Rectal smooth muscle tissue (tissue), 1 donor: ENCODE data around the gene SERINC5.
A peak's percentile ranks its signal among the peaks of the same experiment; 100 is the strongest.

ENCODE experiments used
- H3K27ac ChIP-seq: one replicate; pipeline ENCODE4 v1.7.0; 2013; ENCODE audit warnings: low read depth, low read length, inconsistent platforms
- H3K27me3 ChIP-seq: one replicate; pipeline ENCODE4 v1.7.0; 2013; ENCODE audit warnings: low read length; ENCODE audit not compliant: control insufficient read depth, insufficient read depth
- H3K36me3 ChIP-seq: one replicate; pipeline ENCODE4 v1.7.0; 2013; ENCODE audit warnings: low read length; ENCODE audit not compliant: control insufficient read depth, insufficient read depth
- H3K4me1 ChIP-seq: one replicate; pipeline ENCODE4 v1.7.0; 2013; ENCODE audit warnings: low read length; ENCODE audit not compliant: control insufficient read depth, insufficient read depth
- H3K4me3 ChIP-seq: one replicate; pipeline ENCODE4 v1.7.0; 2013; ENCODE audit warnings: low read length
- H3K9ac ChIP-seq: one replicate; pipeline ENCODE4 v1.7.0; 2013; ENCODE audit warnings: low read length

The SERINC5 gene

GRCh38 chr5:80249901-80250300, 5.9 kb downstream of the SERINC5 start:
- Histone ChIP-seq H3K36me3 (no peaks in the 10 kb centered on the region), H3K27ac (no peak overlapping the region), H3K4me1 (peaks cover 18% of the 10 kb centered on the region), H3K9ac (no peak overlapping the region), H3K4me3 (no peak overlapping the region), H3K27me3 (no peaks in the 10 kb centered on the region)

- H3K4me3 ChIP-seq, result no peak overlapping the region
- no peaks in the 10 kb centered on the region for H3K27me3 ChIP-seq
- H3K9ac ChIP-seq, result no peak overlapping the region
- H3K27ac ChIP-seq, result no peak overlapping the region
- no peaks in the 10 kb centered on the region for H3K36me3 ChIP-seq
- peaks cover 18% of the 10 kb centered on the region for H3K4me1 ChIP-seq
Measured at GRCh38 chr5:80248378-80248777, 7.5 kb downstream of the SERINC5 start.

- Histone ChIP-seq H3K27ac (peak overlapping the region; percentile 51), H3K36me3 (no peaks in the 10 kb centered on the region), H3K4me3 (peak overlapping the region; percentile 33), H3K4me1 (peaks cover 18% of the 10 kb centered on the region), H3K9ac (no peak overlapping the region), H3K27me3 (no peaks in the 10 kb centered on the region)
Measured at GRCh38 chr5:80246995-80247729, 8.7 kb downstream of the SERINC5 start.

DNA sequence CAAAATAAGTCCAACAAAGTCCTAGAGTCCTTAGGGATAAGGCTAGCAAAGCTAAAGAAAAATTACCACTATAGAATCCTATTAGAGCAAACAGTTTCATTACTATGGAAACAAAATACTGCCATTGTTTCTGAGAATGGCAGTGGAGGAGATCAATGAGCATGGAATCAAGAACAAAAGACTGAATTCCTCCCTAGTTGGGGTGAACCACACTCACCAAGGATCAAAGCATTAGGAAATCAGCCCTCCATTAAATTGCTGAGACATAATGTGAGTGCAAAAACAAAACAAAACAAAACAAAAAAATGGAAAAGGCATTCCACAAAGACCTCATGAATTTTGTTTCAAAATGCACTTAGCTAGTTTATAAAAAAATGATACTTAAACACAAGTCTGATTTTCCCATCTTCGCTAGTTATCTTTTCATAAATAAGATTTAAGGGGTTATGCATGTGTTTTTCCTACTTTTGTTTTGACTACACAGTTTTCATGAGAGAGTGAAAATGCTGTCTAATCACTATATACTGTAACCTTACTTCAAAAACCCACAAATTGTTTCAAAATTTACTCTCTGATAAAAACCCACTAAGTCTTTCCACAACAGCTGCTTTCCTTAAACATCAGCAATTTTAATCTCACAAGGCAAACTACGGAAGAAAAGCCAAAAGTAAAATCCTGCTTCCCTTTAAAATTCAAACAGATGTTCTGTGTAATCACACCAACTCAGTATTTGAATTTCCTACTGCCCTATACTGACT, 9.7 kb downstream of the SERINC5 start:
- Histone ChIP-seq H3K27ac (peak overlapping the region; percentile 51), H3K4me1 (peaks cover 18% of the 10 kb centered on the region), H3K9ac (no peak overlapping the region), H3K36me3 (no peaks in the 10 kb centered on the region), H3K4me3 (no peak overlapping the region), H3K27me3 (no peaks in the 10 kb centered on the region)

DNA sequence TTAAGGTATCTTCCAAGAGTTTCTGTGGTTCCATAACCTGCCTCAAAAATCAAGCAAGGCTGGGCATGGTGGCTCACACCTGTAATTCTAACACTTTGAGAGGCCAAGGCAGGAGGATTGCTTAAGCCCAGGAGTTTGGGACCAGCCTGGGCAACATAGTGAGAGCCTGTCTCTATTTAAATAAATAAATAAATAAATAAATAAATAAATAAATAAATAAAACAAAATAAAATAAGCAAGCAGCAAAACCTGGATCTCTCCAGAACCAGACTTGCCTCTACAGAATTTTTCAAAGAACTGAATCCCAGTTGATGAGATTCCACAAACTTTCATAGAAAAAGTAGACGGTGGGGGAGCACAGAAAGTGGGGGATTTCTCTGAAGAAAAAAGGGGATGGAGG, 12.3 kb downstream of the SERINC5 start:
- H3K27me3 ChIP-seq, result no peaks in the 10 kb centered on the region
- H3K9ac ChIP-seq, result no peak overlapping the region
- H3K4me1 ChIP-seq, result peaks cover 27% of the 10 kb centered on the region
- H3K4me3 ChIP-seq, result no peak overlapping the region
- no peaks in the 10 kb centered on the region for H3K36me3 ChIP-seq
- no peak overlapping the region for H3K27ac ChIP-seq

DNA sequence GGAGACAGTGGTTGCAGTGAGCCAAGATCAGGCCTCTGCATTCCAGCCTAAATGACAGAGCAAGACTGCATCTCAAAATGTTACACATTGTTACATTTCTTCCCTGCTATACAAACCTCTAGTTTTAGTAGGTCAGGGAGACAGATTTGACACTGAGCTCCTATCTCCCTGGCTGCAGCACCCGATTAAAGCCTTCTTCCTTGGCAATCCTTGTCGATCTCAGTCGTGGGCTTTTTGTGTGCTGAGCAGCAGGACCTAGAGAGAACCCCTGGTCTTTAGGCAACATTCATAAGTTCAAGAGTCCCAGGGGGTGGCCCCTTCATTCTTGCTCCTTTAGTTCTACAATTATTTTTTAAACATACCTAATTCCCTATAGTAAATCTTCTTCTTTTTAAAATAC, 13.0 kb downstream of the SERINC5 start:
- peaks cover 27% of the 10 kb centered on the region for H3K4me1 ChIP-seq
- no peak overlapping the region for H3K9ac ChIP-seq
- no peaks in the 10 kb centered on the region for H3K36me3 ChIP-seq
- H3K27ac ChIP-seq, result no peak overlapping the region
- no peaks in the 10 kb centered on the region for H3K27me3 ChIP-seq
- H3K4me3 ChIP-seq, result no peak overlapping the region

- no peak overlapping the region for H3K27ac ChIP-seq
- no peak overlapping the region for H3K9ac ChIP-seq
- H3K4me3 ChIP-seq, result no peak overlapping the region
- H3K36me3 ChIP-seq, result no peaks in the 10 kb centered on the region
- H3K27me3 ChIP-seq, result no peaks in the 10 kb centered on the region
- peaks cover 9% of the 10 kb centered on the region for H3K4me1 ChIP-seq
Measured at GRCh38 chr5:80240368-80240986, 15.4 kb downstream of the SERINC5 start.

- H3K27me3 ChIP-seq, result no peaks in the 10 kb centered on the region
- no peaks in the 10 kb centered on the region for H3K36me3 ChIP-seq
- H3K4me1 ChIP-seq, result peaks cover 9% of the 10 kb centered on the region
- no peak overlapping the region for H3K9ac ChIP-seq
- no peak overlapping the region for H3K4me3 ChIP-seq
- no peak overlapping the region for H3K27ac ChIP-seq
Measured at GRCh38 chr5:80239680-80240367, 16.0 kb downstream of the SERINC5 start.

GRCh38 chr5:80238778-80239679, 16.8 kb downstream of the SERINC5 start:
- peaks cover 9% of the 10 kb centered on the region for H3K4me1 ChIP-seq
- H3K27ac ChIP-seq, result no peak overlapping the region
- no peaks in the 10 kb centered on the region for H3K36me3 ChIP-seq
- no peaks in the 10 kb centered on the region for H3K27me3 ChIP-seq
- H3K4me3 ChIP-seq, result no peak overlapping the region
- H3K9ac ChIP-seq, result no peak overlapping the region

- Histone ChIP-seq H3K27me3 (no peaks in the 10 kb centered on the region), H3K36me3 (no peaks in the 10 kb centered on the region), H3K27ac (no peak overlapping the region), H3K4me3 (no peak overlapping the region), H3K9ac (no peak overlapping the region), H3K4me1 (peaks cover 9% of the 10 kb centered on the region)
Measured at GRCh38 chr5:80238097-80238496, 17.8 kb downstream of the SERINC5 start.

DNA sequence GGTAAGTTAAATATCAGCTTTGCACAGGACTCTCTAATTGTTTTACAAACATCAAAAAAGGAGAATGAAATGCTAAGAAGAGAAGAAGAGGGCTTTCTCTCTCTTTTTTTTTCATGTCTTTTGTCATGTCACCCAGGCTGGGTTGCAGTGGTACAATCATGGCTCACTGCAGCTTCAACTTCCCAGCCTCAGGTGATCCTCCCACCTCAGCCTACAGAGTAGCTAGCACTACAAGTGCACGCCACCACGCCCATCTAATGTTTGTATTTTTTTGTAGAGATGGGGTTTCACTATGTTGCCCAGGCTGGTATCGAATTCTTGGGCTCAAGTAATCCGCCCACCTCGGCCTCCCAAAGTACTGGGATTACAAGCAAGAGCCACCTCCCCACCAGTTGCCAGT, 18.6 kb downstream of the SERINC5 start:
- Histone ChIP-seq H3K36me3 (no peaks in the 10 kb centered on the region), H3K9ac (no peak overlapping the region), H3K4me1 (peaks cover 9% of the 10 kb centered on the region), H3K4me3 (no peak overlapping the region), H3K27ac (no peak overlapping the region), H3K27me3 (no peaks in the 10 kb centered on the region)
